GM10847 (cell line): Measurements from ENCODE around the gene NAP1L5.

Experiments used
- POLR2A ChIP-seq: IDR thresholded peaks from 2 replicates; pipeline ENCODE4 v1.6.1; 2011; ENCODE audit not compliant: insufficient read length; ENCODE audit errors: extremely low read depth

The NAP1L5 gene

GRCh38 chr4:88702782-88703181 lies 5.2 kb upstream of the NAP1L5 start:
- TF ChIP-seq POLR2A = no peak

DNA sequence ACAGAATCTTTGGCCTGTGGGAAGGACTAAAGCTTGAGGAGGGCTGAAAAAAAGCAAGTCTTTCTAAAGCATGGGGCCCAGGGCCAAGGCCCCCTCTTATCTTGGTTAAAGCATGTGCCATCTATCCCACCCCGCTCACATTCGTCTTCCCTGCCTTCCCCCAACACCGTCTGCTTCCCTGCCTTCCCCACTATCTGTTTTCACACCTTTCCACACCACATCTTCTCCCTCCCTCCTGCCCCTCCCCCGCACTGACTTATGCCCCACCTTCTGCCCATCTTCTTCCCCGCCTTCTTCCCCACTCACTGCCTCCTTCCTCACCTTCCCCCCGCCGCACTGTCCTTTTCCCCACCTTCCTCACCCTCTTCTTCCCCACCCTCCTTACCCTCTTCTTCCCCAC lies 890 bp upstream of the NAP1L5 start:
- no peak for TF ChIP-seq POLR2A

GRCh38 chr4:88697141-88697540 lies 488 bp downstream of the NAP1L5 start:
- TF ChIP-seq POLR2A = no peak

DNA sequence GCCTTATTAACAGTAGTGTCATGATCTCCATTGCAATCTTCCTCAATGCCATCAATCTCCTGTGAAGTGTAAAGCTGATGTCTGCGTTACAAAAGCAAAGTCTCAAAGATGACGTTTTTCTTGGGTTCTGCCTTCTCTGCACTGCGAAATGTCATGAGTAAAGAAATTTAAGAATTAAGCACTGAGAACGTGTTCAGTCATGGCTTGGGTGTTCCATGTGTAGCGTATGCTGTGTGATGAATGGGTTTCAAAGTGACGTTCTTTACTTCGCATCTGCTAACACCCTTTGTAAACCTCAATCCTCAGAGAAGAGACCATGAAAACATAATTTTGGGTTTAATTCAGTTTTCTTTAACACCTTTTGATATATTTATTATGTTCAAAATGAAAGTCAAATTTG lies 999 bp downstream of the NAP1L5 start:
- no peak for TF ChIP-seq POLR2A

DNA sequence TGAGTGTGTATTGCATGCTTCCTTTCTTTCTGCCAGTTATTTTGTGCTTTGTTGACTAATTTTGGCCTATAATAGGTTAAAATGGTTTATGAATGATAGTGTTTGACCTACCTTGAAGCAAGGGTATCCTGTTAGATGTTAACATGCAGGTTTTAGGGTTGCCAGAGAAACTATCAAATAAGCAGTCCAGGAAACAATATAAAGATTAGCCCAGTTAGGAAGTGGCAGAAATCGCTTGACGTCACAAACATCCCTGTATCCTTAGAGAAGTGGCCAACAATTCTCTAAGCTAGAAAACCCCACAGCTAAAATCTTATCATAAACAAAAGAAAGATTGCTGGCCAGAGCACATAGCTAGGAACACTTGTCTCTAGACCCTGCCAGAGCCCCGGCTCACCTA lies 3.8 kb downstream of the NAP1L5 start:
- no peak for TF ChIP-seq POLR2A

- TF ChIP-seq POLR2A = no peak
Observed at GRCh38 chr4:88690355-88690754, 7.3 kb downstream of the NAP1L5 start.

DNA sequence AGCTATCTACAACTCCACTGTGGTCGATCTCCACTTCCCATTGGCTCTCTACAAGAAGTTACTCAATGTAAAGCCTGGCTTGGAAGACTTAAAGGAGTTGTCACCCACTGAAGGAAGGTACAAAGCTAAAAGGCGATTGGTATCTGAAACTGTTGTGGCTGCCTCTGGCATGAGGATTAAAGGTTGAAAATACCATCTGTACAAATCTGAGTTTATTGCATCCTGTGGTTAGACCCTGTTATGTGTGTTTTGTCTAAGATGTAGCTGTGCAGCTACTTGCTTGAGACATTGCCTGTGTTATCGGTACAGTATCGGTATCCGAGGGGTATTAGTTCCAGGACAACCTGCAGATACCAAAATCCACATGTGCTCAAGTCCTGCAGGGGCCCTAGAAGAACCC lies 16.4 kb downstream of the NAP1L5 start:
- no peak for TF ChIP-seq POLR2A

GRCh38 chr4:88675543-88675942 lies 22.1 kb downstream of the NAP1L5 start:
- TF ChIP-seq POLR2A = no peak

DNA sequence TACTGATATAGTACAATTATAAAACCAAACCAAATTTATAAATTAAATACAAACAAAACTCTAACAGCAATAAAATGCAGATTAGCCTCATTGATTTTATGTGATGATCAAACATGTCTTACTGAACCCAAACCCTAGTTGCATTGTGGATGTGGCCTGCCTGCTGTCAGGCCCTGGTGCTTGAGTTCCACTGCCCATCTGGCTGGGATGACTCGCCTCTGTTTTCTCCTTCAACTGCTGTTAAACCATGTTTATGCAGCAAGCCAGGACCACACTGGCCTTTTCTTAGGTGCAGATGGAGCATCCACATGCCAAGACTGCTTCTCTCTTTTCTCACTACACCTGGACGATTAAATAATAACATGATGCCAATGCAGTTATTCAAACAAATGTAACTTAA lies 22.6 kb downstream of the NAP1L5 start:
- no peak for TF ChIP-seq POLR2A

DNA sequence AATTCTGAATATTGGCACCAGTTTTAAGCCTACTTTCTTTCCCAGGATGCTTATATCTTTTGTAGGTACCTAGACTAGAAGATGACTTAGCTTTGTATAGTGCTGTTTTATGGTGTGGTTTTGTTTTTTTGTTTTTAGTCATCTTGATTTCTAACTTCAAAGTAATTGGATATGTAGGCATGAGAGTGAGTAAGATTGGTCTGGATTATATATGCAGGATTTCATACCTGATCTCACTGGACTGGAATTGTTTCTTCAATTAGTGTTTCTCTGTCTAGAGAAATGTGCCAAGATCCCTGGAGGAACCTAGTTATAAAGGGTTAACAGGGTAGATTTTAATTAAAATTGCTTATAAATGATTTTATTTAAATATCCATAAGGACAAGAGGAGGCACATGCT lies 23.1 kb downstream of the NAP1L5 start:
- TF ChIP-seq POLR2A = no peak

GRCh38 chr4:88673886-88674285 lies 23.7 kb downstream of the NAP1L5 start:
- no peak for TF ChIP-seq POLR2A

GRCh38 chr4:88672987-88673386 lies 24.6 kb downstream of the NAP1L5 start:
- no peak for TF ChIP-seq POLR2A

GRCh38 chr4:88661739-88662138 lies 35.9 kb downstream of the NAP1L5 start:
- no peak for TF ChIP-seq POLR2A

DNA sequence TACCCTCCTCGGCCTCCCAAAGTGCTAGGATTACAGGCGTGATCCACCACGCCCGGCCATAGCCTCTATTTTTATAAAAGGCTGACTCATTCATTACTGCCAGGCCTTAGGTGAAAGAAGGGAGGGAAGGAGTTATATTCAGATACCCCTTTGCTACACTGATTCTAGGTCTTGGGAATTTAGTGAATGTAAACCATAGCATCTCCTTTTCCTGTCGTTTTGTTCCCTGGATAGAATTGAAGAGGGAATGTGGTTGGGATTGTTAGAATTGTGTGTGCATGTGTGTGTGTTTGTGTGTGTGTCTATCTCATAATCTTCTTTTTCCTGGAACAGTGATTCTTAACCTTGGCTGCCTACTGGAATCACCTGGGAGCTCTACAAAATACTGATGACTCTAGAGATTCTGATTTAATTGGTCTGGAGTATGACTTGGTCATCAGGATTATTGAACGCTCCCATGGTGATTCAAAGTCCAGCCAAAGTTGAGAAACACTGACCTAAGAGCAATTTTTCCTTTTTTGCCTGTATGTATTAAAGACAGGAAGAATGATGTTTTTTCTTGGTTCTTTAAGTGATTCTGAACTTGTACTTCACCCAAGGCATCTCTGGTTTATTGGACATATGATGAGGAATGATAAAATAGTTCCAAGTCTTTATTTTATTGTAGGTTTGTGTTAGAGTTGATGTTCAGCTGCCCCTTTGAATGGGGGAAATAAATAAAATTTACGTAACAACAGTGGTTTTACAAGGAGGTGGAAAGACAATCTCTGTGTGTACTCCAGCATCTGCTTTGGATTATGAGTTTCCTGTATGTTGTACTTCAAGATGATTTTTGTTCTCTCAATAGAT lies 37.0 kb downstream of the NAP1L5 start:
- no peak for TF ChIP-seq POLR2A

DNA sequence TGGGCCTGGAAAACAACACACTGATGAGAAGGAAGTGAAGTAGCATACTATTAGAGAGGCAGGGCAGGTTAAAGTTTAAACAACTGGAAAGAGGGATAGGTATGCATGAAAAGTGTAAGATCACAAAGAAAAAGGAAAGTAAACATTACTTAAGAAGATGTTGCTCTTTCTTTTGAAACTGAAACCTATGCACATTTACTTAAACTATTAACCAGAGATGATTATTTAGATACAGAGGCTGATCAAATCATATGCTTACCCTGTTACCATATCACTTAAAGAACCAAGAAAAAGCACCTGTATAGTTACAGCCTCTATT lies 37.8 kb downstream of the NAP1L5 start:
- TF ChIP-seq POLR2A = no peak

- no peak for TF ChIP-seq POLR2A
Observed at GRCh38 chr4:88659055-88659889, 38.4 kb downstream of the NAP1L5 start.
